GM18511 (cell line): ENCODE data around the gene MRPL34.
"Not testable (repeated sequence)": the region's sequence is repeated elsewhere in the genome, so short reads cannot be mapped to it uniquely, and the experiment has no call there.

Experiments used
- ATAC-seq: cut with Tn5 transposase; IDR thresholded peaks from one replicate; pipeline ENCODE4 v1.9.1; 2021; ENCODE audit warnings: mild to moderate bottlenecking, moderate library complexity; ENCODE audit not compliant: unreplicated experiment

MRPL34 gene

GRCh38 chr19:17285415-17286135, 20.1 kb upstream of the MRPL34 start:
- ATAC-seq = no peak

GRCh38 chr19:17286263-17286662, 19.4 kb upstream of the MRPL34 start:
- ATAC-seq = no peak

- ATAC-seq = no peak
Measured at GRCh38 chr19:17286752-17287151, 18.9 kb upstream of the MRPL34 start.

- ATAC-seq = no peak
Measured at GRCh38 chr19:17289489-17289888, 16.2 kb upstream of the MRPL34 start.

GRCh38 chr19:17292301-17293074, 13.2 kb upstream of the MRPL34 start:
- ATAC-seq = peak; percentile 89

GRCh38 chr19:17293605-17294004, 12.1 kb upstream of the MRPL34 start:
- no peak for ATAC-seq

GRCh38 chr19:17294051-17294891, 11.4 kb upstream of the MRPL34 start:
- ATAC-seq = no peak

GRCh38 chr19:17295551-17295950, 10.1 kb upstream of the MRPL34 start:
- not testable (repeated sequence) for ATAC-seq

- no peak for ATAC-seq
Measured at GRCh38 chr19:17296273-17296672, 9.4 kb upstream of the MRPL34 start.

GRCh38 chr19:17296976-17297375, 8.7 kb upstream of the MRPL34 start:
- no peak for ATAC-seq

GRCh38 chr19:17300992-17301619, 4.6 kb upstream of the MRPL34 start:
- ATAC-seq = no peak

GRCh38 chr19:17302391-17303166, 3.1 kb upstream of the MRPL34 start:
- no peak for ATAC-seq

GRCh38 chr19:17303167-17303939, 2.3 kb upstream of the MRPL34 start, which contains the start of gene ABHD8:
Gene ABHD8 (minus strand): TSS chr19:17303425. CDS start chr19:17301616, 1,809 bp downstream.
- ATAC-seq = peak; percentile 61

GRCh38 chr19:17303940-17304267, 1.8 kb upstream of the MRPL34 start:
- ATAC-seq = no peak

GRCh38 chr19:17304386-17305215, 1.1 kb upstream of the MRPL34 start:
- no peak for ATAC-seq

GRCh38 chr19:17305216-17305516, 506 bp upstream of the MRPL34 start:
- no peak for ATAC-seq

- no peak for ATAC-seq
Measured at GRCh38 chr19:17306285-17306714, 628 bp downstream of the MRPL34 start.

GRCh38 chr19:17307876-17308377, 2.3 kb downstream of the MRPL34 start:
- no peak for ATAC-seq
